HEK293 (cell line): ENCODE measurements around the gene CNTN4.

Experiments used
- CTCF ChIA-PET: fragments of 350-600 bp; formaldehyde crosslinking; extraction: SDS; loops from one replicate; lab custom pipeline; 2021; ENCODE audit warnings: antibody characterized with exemption; lab: Yijun Ruan, JAX
- POLR2A ChIA-PET: fragments of 300-600 bp; formaldehyde crosslinking; extraction: SDS; loops from one replicate; lab custom pipeline; 2020; ENCODE audit warnings: antibody characterized with exemption, inconsistent platforms; lab: Yijun Ruan, JAX
- H3K27ac ChIP-seq: fragments of 200-500 bp; sonication (Bioruptor generic); 2 replicates; pipeline ENCODE4 v1.5.1; 2014; ENCODE audit warnings: low read depth, low read length, control low read depth, inconsistent platforms; ENCODE audit errors: extremely low read depth
- H3K36me3 ChIP-seq, 2 experiments: fragments of 200-500 bp in 1 of 2; sonication (Bioruptor generic) in 1 of 2; 1 replicate in 1 of 2; 2 replicates in 1 of 2; pipeline ENCODE4 v1.5.1; 2014 to 2017; ENCODE audit warnings: inconsistent platforms in 2 of 2, low read length in 2 of 2; ENCODE audit not compliant: control insufficient read depth in 2 of 2, insufficient read depth in 1 of 2
- H3K4me1 ChIP-seq: fragments of 200-500 bp; sonication (Bioruptor generic); 2 replicates; pipeline ENCODE4 v1.5.1; 2014; ENCODE audit warnings: mild to moderate bottlenecking, low read length, inconsistent platforms; ENCODE audit not compliant: control insufficient read depth, insufficient read depth
- H3K4me3 ChIP-seq: 2 replicates; pipeline ENCODE4 v1.5.1; 2011; ENCODE audit warnings: low read depth, mild to moderate bottlenecking, control low read depth, low read length, moderate library complexity
- H3K9me3 ChIP-seq: fragments of 200-500 bp; sonication (Bioruptor generic); 2 replicates; pipeline ENCODE4 v1.5.1; 2014; ENCODE audit warnings: low read depth, low read length, inconsistent platforms; ENCODE audit not compliant: control insufficient read depth, insufficient read depth
- BCL11B ChIP-seq: fragments of 450-650 bp; formaldehyde crosslinking; IDR thresholded peaks from 2 replicates; pipeline ENCODE4 v1.5.1; 2016; ENCODE audit warnings: low read depth, missing biosample characterization, missing genetic modification characterization
- MZF1 ChIP-seq: fragments of 450-650 bp; formaldehyde crosslinking; IDR thresholded peaks from 2 replicates; pipeline ENCODE4 v1.5.1; 2017; ENCODE audit warnings: missing biosample characterization, missing genetic modification characterization, borderline replicate concordance
- TCF7L2 ChIP-seq: IDR thresholded peaks from 2 replicates; pipeline ENCODE4 v1.6.1; 2011; ENCODE audit warnings: low read depth, mild to moderate bottlenecking, inconsistent platforms, low read length, moderate library complexity, borderline replicate concordance
- ZBTB26 ChIP-seq: fragments of 450-650 bp; formaldehyde crosslinking; optimal IDR thresholded peaks from 2 replicates; pipeline ENCODE3; 2016; ENCODE audit warnings: missing biosample characterization, mild to moderate bottlenecking, missing genetic modification characterization
- ZFHX2 ChIP-seq: fragments of 450-650 bp; formaldehyde crosslinking; conservative IDR thresholded peaks from 2 replicates; pipeline ENCODE4 v1.5.1; 2016; ENCODE audit warnings: missing biosample characterization, missing genetic modification characterization
- ZFP69B ChIP-seq: fragments of 450-650 bp; formaldehyde crosslinking; IDR thresholded peaks from 2 replicates; pipeline ENCODE4 v1.5.1; 2016; ENCODE audit warnings: missing biosample characterization, missing genetic modification characterization
- ZNF148 ChIP-seq: fragments of 450-650 bp; formaldehyde crosslinking; IDR thresholded peaks from 2 replicates; pipeline ENCODE4 v1.5.0; 2017; ENCODE audit warnings: missing biosample characterization, missing genetic modification characterization, borderline replicate concordance
- ZNF211 ChIP-seq: fragments of 450-650 bp; formaldehyde crosslinking; IDR thresholded peaks from 2 replicates; pipeline ENCODE4 v1.5.1; 2016; ENCODE audit warnings: low read depth, missing biosample characterization, missing genetic modification characterization
- ZNF26 ChIP-seq: fragments of 450-650 bp; formaldehyde crosslinking; IDR thresholded peaks from 2 replicates; pipeline ENCODE4 v1.5.1; 2016; ENCODE audit warnings: missing biosample characterization, missing genetic modification characterization
- ZNF266 ChIP-seq: fragments of 450-650 bp; formaldehyde crosslinking; IDR thresholded peaks from 2 replicates; pipeline ENCODE4 v1.5.1; 2016; ENCODE audit warnings: missing biosample characterization, missing genetic modification characterization, low read depth
- ZNF280C ChIP-seq: fragments of 450-650 bp; formaldehyde crosslinking; IDR thresholded peaks from 2 replicates; pipeline ENCODE4 v1.5.1; 2016; ENCODE audit warnings: missing biosample characterization, missing genetic modification characterization
- ZNF302 ChIP-seq: fragments of 450-650 bp; formaldehyde crosslinking; IDR thresholded peaks from 2 replicates; pipeline ENCODE4 v1.5.1; 2016; ENCODE audit warnings: missing biosample characterization, missing genetic modification characterization, low read depth
- ZNF362 ChIP-seq: fragments of 450-650 bp; formaldehyde crosslinking; IDR thresholded peaks from 2 replicates; pipeline ENCODE4 v1.5.1; 2016; ENCODE audit warnings: missing biosample characterization, missing genetic modification characterization
- ZNF394 ChIP-seq: fragments of 450-650 bp; formaldehyde crosslinking; IDR thresholded peaks from 2 replicates; pipeline ENCODE4 v1.5.1; 2016; ENCODE audit warnings: missing biosample characterization, missing genetic modification characterization, mild to moderate bottlenecking, moderate library complexity, borderline replicate concordance
- ZNF426 ChIP-seq: fragments of 450-650 bp; formaldehyde crosslinking; IDR thresholded peaks from 2 replicates; pipeline ENCODE4 v1.5.1; 2017; ENCODE audit warnings: missing biosample characterization, missing genetic modification characterization, mild to moderate bottlenecking, inconsistent platforms, moderate library complexity
- ZNF48 ChIP-seq: fragments of 450-650 bp; formaldehyde crosslinking; IDR thresholded peaks from 2 replicates; pipeline ENCODE4 v1.5.1; 2016; ENCODE audit warnings: missing biosample characterization, missing genetic modification characterization
- ZNF510 ChIP-seq: fragments of 450-650 bp; formaldehyde crosslinking; IDR thresholded peaks from 2 replicates; pipeline ENCODE4 v1.5.1; 2018; ENCODE audit warnings: mild to moderate bottlenecking, missing genetic modification characterization, missing biosample characterization; ENCODE audit not compliant: insufficient replicate concordance
- ZNF558 ChIP-seq: fragments of 450-650 bp; formaldehyde crosslinking; IDR thresholded peaks from 2 replicates; pipeline ENCODE4 v1.5.1; 2016; ENCODE audit warnings: missing biosample characterization, missing genetic modification characterization
- ZNF600 ChIP-seq: fragments of 450-650 bp; formaldehyde crosslinking; IDR thresholded peaks from 2 replicates; pipeline ENCODE4 v1.5.1; 2016; ENCODE audit warnings: missing biosample characterization, missing genetic modification characterization

The CNTN4 gene

GRCh38 chr3:2133146-2133545 is 34.5 kb downstream of the CNTN4 start:
- H3K27ac ChIP-seq = no peak overlapping the region
- H3K4me1 ChIP-seq = no peaks in the 10 kb centered on the region
- H3K4me3 ChIP-seq = no peak overlapping the region
- no peaks in the 10 kb centered on the region; the same call in 1 of the 2 replicates for H3K9me3 ChIP-seq
- no peak for TF ChIP-seq ZFP69B
- no peak for TF ChIP-seq ZNF426
- no peak for TF ChIP-seq ZNF558 (tag by site-specific recombination)
- no peak for TF ChIP-seq ZNF280C (tag by site-specific recombination)
- no peak for TF ChIP-seq ZNF510
- no peak for TF ChIP-seq ZNF148 (tag by site-specific recombination)
- TF ChIP-seq ZNF362 (tag by site-specific recombination) = no peak
- ChIA-PET POLR2A (no interaction called here), CTCF (interaction anchor here (1.0 kb wide), 1 partner anchor 24 kb away, joined by 3 read pairs; no protein-coding TSS in a partner anchor)
- H3K36me3 ChIP-seq = no peaks in the 10 kb centered on the region

GRCh38 chr3:2137651-2138050 is 39.0 kb downstream of the CNTN4 start:
- H3K9me3 ChIP-seq = no peaks in the 10 kb centered on the region; the same call in 1 of the 2 replicates
- no peaks in the 10 kb centered on the region for H3K4me1 ChIP-seq
- no peaks in the 10 kb centered on the region for H3K36me3 ChIP-seq
- POLR2A ChIA-PET = no interaction called here
- CTCF ChIA-PET = no interaction called here
- TF ChIP-seq MZF1 (no peak), ZNF558 (tag by site-specific recombination) (no peak), ZNF302 (tag by site-specific recombination) (no peak), ZNF600 (tag by site-specific recombination) (no peak), ZNF26 (no peak), ZNF362 (tag by site-specific recombination) (no peak), ZFHX2 (no peak), TCF7L2 (no peak), BCL11B (tag by site-specific recombination) (no peak), ZNF211 (tag by site-specific recombination) (no peak), ZBTB26 (tag by site-specific recombination) (no peak), ZNF48 (no peak), ZNF266 (tag by site-specific recombination) (no peak), ZNF394 (tag by site-specific recombination) (no peak)
- H3K27ac ChIP-seq = no peak overlapping the region
- no peak overlapping the region for H3K4me3 ChIP-seq
